HG03439 (cell line): ENCODE results near the gene NDUFB7.
"Not testable (repeated sequence)": the region's sequence is repeated elsewhere in the genome, so short reads cannot be mapped to it uniquely, and the experiment has no call there.

Experiments used
- ATAC-seq: cut with Tn5 transposase; IDR thresholded peaks from one replicate; pipeline ENCODE4 v1.9.1; 2021; ENCODE audit warnings: mild to moderate bottlenecking, moderate library complexity; ENCODE audit not compliant: unreplicated experiment

The NDUFB7 gene

DNA sequence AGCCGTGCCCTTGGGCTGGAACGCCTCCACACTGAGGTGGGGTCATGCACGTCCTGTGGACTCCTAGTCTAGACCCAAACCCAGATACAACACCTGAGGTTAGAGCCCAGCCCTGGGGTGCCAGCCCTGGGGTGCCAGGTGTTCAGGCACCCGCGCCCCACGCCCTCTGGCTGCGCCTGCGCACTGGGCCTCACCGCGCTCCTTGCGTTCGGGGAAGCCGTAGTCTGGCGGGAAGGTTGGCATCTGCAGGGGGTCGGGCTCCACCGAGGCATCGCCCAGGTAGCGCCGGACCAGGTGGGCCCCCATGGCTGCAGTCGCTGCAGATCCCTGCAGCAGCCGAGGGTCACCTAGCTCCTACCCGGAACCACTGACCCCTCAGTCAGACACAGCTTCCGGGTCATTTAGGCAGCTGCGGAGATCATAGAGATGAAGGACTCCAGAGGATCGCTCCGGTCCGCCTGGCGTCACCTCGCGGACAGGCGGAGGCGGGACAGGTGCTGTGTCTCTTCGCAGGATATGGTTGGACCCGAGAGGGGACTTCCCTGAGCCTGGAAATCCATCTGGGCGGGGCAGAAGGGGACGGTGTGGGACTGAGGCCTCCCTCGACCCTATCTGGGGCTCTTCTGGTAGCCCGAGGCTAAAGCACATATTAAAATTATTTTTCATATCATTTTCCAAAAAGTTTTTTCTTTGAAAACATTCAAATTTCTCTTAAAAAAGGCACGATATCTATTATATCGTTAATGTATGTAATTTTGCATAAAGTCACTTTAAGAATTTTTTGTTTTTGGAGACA, at the start of gene NDUFB7:
Gene NDUFB7, minus strand, starts transcription at position 372 of the 796 bp plus-strand sequence. Its CDS starts 66 bp downstream, at position 306.
- ATAC-seq: peak; percentile 79

DNA sequence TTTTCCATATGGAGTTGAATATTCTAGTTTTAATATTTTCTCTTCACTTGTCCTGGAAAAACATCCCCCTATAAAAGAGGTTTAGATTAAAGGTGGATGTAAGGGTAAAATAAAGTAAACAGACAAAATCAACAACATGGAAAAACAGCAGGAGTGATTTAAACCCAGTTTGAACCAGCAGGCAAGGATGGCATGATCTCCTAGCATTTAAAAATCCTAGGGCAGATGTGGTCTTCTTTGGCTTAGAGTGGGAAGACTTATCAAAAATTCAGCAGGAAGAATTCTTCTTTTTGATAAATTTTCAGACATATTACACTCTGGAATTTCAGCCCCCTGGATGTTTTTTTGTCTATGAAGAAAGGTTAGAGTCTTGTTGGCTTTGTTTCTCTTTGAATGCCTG, 47.5 kb upstream of the NDUFB7 start:
- no peak for ATAC-seq

DNA sequence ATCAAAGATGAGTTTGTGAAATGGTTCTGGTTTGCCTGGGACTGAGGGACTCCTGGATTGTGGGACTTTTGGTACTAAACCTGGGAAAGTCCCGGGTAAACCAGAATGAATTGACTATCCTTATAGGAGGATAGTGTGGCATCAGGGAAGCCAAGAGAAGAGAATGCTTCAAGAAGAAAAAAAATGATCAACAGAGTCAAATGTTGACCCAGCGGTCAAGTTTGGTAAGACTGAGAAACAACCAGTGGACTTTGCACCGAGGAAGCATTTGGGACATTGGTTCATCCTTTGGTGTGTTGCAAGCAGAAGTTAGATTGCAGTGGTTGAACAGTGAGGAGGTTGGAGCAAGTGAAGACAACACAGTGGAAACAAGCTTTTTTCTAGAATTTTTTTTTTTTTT, 44.5 kb upstream of the NDUFB7 start:
- ATAC-seq: no peak

DNA sequence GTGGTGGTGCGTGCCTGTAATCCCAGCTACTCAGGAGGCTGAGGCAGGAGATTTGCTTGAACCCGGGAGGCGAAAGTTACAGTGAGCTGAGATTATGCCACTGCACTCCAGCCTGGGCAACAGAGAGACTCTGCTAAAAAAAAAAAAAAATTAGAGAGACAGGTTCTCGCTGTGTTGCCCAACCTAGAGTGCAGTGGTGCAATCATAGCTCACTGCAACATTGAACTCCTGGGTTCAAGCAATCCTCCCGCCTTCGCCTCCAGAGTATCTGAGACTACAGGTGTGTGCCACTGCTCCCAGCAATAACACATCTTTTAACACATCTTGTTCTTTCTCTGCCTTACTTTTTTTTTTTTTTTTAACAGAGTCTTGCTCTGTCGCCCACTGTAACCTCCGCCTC, 43.8 kb upstream of the NDUFB7 start:
- no peak for ATAC-seq

DNA sequence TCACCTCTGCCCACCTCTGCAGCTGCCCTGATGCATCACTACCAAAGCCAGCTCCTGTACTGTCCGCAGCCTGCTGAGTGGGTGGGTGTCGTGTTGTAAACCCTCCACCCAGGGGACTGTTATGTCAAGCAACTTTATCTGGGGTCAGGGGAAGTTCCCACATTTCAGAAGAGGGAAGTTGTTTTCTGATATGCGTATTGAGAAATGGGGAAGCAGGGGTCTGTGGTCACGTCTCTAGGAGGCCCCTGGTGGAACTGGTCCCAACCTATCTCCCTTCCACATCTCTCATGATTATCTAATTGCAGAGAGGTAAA, 42.2 kb upstream of the NDUFB7 start:
- ATAC-seq: no peak

DNA sequence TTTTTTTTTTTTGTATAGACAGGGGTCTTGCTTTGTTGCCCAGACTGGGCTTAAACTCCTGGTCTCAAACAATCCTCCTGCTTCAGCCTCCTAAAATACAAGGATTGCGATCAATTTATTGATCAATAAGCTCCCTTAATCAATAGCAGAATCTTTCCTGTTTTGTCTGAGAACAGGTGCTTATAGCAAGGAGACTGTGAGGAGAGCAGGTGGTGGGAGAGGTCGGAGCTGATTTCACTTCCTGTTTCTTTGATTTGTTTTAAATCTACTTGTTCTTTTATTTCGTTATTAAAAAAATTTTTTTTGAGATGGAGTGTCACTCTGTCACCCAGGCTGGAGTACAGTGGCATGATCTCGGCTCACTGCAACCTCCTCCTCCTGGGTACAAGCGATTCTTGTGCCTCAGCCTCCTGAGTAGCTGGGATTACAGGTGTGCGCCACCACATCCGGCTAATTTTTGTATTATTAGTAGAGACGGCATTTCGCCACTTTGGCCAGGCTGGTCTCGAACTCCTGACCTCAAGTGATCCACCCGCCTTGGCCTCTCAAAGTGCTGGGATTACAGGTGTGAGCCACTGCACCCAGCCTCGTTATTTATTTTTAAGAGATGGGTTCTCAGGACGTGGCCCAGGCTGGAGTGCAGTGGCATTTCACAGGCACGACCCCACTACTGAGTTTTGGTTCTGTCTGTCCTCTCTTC, 41.7 kb upstream of the NDUFB7 start:
- ATAC-seq: not testable (repeated sequence)

DNA sequence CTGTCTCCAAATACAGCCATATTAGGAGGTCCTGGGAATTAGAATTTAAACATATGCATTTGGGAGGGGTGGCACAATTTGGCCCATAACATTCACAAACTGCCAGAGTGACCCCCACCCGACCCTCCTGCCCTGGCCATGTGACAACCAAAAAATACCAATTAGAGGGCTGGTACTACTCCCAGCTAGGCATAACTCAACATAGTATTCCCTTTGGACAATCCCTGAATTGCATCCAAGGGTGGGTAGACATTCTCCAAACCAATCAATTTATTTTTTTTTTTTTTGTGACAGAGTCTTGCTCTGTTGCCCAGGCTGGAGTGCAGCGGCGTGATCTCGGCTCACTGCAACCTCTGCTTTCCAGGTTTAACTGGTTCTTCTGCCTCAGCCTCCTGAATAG, 40.8 kb upstream of the NDUFB7 start:
- no peak for ATAC-seq

DNA sequence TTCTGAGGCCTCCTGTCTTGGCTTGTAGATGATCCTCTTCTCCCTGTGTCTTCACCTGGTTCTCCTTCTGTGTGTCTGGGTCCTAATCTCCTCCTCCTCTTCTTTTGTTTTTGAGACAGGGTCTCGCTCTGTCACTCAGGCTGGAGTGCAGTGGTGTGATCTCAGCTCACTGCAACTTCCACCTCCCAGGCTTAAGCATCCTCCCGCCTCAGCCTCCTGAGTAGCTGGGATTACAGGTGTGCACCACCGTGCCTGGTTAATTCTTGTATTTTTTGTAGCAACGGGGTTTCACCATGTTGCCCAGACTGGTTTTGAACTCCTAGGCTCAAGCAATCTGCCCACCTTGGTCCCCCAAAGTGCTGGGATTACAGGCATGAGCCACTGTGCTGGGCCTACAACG, 40.4 kb upstream of the NDUFB7 start:
- ATAC-seq: not testable (repeated sequence)

DNA sequence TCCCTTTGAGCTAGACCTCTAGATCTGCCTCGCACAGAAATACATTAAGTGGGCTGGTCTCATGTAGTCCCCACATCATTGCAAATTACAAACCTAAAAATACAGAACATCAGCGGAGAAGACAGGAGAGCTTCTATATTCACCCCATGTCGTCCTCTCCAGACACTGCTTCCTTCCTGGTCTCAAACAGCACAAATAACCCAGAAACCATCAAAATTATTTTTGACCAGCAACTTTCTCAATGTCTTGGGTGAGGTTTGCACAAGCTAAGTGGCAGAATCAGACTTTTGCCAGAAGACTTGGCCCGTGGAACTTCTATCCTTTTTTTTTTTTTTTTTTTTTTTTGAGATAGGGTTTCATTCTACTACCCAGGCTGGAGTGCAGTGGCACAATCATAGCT, 39.2 kb upstream of the NDUFB7 start:
- no peak for ATAC-seq

DNA sequence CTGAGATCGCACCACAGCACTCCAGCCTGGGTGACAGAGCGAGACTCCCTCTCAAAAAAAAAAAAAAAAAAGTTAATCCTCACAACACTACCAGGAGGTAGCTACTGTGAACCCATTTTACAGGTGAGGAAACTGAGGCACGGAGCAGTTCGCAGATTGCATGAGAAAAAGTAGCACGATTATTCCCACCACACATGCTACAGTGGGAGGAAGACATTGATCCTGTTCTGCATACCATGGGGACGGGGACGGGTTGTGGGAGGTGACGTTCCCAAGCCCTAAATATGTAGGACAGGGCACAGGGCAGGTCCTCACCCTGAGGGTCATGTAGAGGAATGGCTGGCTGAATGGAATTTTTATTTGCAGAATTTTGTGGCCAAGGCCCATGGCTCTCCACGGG, 34.8 kb upstream of the NDUFB7 start:
- no peak for ATAC-seq

DNA sequence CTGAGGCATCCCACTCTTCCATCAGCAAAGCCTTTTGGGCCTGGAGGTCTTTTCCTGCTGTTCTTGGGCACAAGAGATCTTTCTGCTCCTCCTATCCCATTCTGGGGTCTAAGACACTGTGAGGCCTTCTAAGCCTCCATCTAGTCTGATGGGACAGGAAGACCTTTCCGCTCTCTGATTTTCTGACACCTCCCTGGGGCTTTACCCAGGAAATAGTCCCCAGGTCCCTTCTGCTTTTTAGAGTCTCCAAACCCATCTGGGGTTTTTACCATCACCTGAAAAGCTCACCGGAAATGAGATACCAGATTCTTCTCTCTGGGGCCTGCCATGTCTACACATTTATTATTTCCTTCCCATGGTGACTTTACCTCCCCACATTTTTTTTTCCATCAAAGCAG, 32.1 kb upstream of the NDUFB7 start:
- no peak for ATAC-seq

DNA sequence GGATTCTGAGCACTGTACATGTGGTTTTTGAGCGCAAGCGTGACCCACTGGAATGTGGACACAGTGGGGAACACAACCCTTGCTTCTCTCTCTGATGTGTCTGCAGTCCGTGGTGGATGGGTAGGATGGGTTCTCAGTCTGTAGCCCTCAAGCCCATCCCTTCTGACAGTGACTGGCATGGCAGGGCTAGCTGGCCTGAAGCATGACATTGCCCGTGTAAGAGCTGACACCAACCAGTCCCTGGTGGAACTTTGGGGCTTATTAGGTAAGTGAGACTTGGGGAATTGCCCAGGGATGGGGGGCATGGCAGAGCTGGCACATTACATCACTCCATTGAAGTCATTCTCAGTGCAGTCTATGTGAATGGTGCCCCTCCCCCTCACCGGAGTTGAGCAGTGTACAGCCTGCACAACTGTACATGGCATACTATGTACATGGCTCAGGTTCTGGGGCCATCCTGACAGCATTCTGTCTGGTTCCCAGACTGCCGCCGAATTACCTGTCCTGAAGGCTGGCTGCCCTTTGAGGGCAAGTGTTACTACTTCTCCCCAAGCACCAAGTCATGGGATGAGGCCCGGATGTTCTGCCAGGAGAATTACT, 27.8 kb upstream of the NDUFB7 start:
- ATAC-seq: no peak

DNA sequence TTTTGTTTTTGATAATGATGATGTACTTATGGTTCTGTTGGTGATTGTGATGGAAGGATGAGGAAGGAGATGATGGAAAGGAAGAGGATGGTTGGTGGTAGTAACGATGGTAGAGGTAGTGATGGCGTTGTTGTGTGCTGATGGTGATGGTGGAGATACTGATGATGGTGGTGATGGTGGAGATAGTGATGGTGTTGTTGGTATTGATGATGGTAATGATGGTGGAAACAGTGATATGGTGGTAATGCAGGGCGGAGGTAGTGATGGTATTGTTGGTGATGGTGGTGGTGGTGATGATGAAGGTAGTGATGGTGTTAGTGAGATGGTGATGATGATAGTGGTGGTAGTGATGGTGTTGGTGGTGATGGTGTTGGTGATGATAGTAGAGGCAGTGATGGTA, 23.7 kb upstream of the NDUFB7 start:
- no peak for ATAC-seq

DNA sequence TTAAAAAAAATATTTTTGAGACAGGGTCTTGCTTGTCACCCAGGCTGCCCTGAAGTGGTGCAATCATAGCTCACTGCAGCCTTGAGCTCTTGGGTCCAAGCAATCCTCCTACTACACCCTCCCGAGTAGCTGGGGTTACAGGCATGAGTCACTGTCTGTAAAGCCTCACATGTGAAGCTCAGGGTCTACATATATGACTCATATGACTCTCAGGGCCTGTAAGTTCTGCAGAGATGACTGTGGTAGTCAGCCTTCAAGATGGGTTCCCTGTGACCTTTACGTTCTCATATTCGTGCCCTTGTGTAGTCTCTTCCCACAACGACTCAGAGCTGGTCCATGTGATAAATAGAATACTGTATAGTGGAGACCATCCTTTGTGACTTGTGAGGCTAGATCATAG, 17.6 kb upstream of the NDUFB7 start:
- ATAC-seq: not testable (repeated sequence)

DNA sequence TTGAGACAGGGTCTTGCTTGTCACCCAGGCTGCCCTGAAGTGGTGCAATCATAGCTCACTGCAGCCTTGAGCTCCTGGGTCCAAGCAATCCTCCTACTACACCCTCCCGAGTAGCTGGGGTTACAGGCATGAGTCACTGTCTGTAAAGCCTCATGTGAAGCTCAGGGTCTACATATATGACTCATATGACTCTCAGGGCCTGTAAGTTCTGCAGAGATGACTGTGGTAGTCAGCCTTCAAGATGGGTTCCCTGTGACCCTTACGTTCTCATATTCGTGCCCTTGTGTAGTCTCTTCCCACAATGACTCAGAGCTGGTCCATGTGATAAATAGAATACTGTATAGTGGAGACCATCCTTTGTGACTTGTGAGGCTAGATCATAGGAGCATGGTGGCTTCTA, 13.3 kb upstream of the NDUFB7 start:
- ATAC-seq: peak; percentile 69

DNA sequence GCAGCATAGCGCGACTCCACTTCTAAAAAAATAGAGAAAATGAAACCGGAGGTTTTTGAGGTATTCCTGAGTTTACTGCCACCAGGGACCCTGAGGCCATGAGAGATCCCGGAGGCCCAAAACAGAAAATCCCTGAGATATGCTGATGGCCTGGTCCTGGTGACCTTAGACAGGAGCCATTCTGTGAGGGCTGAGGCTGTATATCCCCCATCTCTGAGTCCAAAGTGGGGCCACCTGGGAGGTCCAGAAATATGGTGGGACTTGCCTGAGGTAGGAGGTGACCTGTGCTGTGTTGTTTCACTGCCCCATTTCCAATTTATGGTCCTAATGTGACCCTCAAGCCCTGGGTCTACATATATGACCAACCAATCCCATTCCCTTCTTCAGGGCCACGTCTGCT, 12.5 kb upstream of the NDUFB7 start:
- not testable (repeated sequence) for ATAC-seq

DNA sequence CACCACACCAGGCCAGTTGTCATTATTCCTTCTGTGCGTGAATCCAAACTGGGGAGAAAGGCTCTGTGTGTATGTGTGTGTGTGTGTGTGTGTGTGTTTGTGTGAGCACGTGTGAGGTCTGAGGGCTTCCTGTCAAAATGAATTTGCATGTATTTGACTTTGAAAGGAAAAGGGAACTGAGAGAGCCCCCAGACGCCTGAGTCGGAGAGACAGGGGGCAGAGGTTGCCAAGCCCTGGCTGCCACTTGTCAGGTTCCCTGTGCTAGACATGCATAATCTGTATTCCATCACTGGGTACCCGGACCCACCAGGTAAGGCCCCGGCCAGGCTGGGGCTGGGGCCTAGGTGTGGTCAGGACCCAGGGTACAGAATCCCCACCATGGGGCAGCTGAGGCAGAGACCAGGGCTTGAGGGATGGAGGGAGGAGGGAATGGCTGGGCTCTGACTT, 11.1 kb upstream of the NDUFB7 start, which contains the start of gene CLEC17A:
Gene CLEC17A, plus strand, starts transcription at position 191 of the 447 bp plus-strand sequence. Its CDS starts 77 bp downstream, at position 268.
- no peak for ATAC-seq

DNA sequence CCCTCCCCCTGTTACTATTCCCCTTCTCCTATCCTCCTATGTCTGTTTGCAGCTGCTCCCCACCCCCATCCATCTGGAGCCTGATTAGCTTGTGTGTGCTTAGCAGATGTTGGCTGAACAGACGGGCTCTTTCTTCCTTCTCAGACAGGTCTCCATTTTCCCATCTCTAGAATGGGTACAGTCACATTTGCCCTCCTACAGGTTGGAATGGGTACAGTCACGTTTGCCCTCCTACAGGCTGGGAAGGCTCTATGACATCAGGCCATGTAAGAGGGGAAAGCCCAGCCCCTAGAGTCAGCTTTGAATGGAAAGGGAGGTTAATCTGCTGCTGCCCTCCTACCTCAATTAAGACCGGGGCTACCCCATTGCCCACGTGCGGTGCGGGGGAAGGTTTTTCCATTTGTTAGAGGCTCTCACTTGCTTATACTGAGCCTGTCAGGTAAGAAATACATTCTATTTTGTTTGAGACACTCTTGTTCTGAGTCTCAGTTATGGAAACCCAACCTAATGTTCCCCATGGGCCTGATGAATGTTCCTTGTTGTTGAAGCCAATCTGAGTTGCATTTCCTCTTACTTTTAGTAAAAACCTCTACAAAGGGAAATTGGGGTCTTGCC, 8.9 kb upstream of the NDUFB7 start:
- no peak for ATAC-seq

DNA sequence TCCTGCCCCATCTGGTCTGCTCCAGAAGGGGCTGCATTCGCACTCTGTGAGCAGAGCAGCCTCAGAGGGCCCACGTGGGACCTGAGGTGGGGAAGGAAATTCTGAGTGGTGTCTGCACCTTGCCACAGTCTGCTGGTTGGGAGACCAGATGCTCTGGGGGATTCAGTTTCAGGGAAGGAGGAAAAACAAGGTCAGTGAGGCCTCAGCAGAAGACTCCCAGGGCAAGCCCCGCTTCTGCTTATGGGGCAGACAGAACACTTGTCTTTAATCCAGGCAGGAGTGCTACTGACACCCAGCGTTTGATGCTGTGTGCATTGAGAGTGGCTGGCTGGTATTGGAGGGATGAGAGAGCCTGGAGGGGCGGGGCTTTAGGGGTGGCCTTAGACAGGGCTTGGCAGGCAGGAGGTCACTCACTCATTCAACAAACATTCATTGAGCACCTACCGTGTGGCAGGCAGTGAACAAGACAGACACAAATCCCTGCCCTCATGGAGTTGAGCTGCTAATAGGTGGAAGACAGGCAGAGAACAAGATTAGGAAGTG, 6.1 kb upstream of the NDUFB7 start:
- ATAC-seq: no peak

DNA sequence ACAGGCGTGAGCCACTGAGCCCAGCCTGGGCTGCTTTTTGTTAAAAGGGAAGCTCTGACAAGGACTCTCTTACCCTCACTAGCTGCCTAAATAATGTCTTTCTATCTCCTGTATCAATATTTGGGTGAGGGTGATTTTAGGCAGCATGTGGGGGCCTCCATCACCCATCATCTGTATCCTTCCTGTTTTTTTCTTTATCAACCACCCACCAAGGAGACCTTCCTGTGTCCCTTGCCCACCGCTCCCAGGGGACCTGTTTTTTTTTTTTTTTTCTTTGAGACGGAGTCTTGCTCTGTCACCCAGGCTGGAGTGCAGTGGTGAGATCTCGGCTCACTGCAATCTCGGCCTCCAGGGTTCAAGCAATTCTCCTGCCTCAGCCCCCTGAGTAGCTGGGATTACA, 5.4 kb upstream of the NDUFB7 start:
- ATAC-seq: no peak

DNA sequence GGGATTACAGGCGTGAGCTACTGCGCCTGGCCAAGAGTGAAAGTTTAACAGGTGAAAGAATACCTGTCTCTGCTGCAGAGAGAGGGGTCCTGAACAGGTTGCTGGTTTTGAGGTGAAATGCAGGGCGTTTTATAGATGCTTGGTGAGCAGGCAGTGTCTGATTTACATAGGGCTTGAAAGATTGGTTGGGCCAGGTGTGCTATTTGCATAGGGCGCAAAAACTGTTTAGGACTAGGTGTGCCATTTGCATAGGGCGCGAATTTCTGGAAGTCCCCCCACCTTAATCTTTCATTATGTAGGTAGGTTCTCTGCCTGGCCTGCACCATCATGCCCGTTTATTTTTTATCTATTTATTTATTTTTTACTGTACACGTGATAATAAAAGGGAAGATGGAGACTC, 4.5 kb upstream of the NDUFB7 start:
- no peak for ATAC-seq
